IMR-90 (cell line): Measurements from ENCODE around the gene BBS7. TPM values are rescaled to one million over a fixed set of nuclear protein-coding genes. Genes with fewer than 3 reads are reported as not detected.

Experiments
- ATAC-seq: fragments of 200-7000 bp; cut with Tn5 transposase; 2 replicates; pipeline ENCODE4 v1.9.1; 2020; ENCODE audit warnings: low read depth, mild to moderate bottlenecking, moderate library complexity
- BruUV-seq: library from RNA; stranded (reverse); fragments of 400-500 nt; replicated peaks from 2 replicates; lab custom pipeline; 2021; lab: Mats Ljungman, UMichigan
- CTCF ChIA-PET: fragments of 300-600 bp; formaldehyde crosslinking; extraction: SDS; loops from one replicate; lab custom pipeline; 2021; ENCODE audit warnings: antibody characterized with exemption; lab: Yijun Ruan, JAX
- POLR2A ChIA-PET: fragments of 300-600 bp; sonication (Branson Sonifier 250); formaldehyde crosslinking; loops from one replicate; lab custom pipeline; 2022; ENCODE audit warnings: antibody characterized with exemption; ENCODE audit not compliant: unreplicated experiment; lab: Charles Lee
- DNase-seq: peaks from one replicate; pipeline ENCODE4 v3.0.0; 2013
- H2AFZ ChIP-seq: replicated peaks from 2 replicates; pipeline ENCODE3; 2013; ENCODE audit warnings: low read length, mild to moderate bottlenecking; ENCODE audit not compliant: poor library complexity
- H2AK5ac ChIP-seq: 2 replicates; pipeline ENCODE4 v1.6.1; 2013; ENCODE audit warnings: low read depth, low read length, inconsistent platforms
- H2AK9ac ChIP-seq: replicated peaks from 2 replicates; pipeline ENCODE3; 2013; ENCODE audit warnings: mild to moderate bottlenecking, low read depth, low read length, moderate library complexity; ENCODE audit not compliant: poor library complexity
- H2BK120ac ChIP-seq: 2 replicates; pipeline ENCODE4 v1.6.1; 2013; ENCODE audit warnings: low read depth, low read length, inconsistent platforms
- H2BK15ac ChIP-seq: 3 replicates; pipeline ENCODE4 v1.6.1; 2013; ENCODE audit warnings: low read depth, low read length, inconsistent platforms
- H2BK20ac ChIP-seq: 2 replicates; pipeline ENCODE4 v1.6.1; 2013; ENCODE audit warnings: low read depth, mild to moderate bottlenecking, inconsistent platforms, low read length, moderate library complexity
- H2BK5ac ChIP-seq: 2 replicates; pipeline ENCODE4 v1.6.1; 2013; ENCODE audit warnings: mild to moderate bottlenecking, low read depth, low read length, inconsistent platforms; ENCODE audit not compliant: poor library complexity, severe bottlenecking
- H3K14ac ChIP-seq: replicated peaks from 2 replicates; pipeline ENCODE4 v1.6.1; 2013; ENCODE audit warnings: low read depth, low read length, inconsistent platforms
- H3K18ac ChIP-seq: 2 replicates; pipeline ENCODE4 v1.6.1; 2013; ENCODE audit warnings: low read depth, low read length, control low read depth
- H3K23ac ChIP-seq: 2 replicates; pipeline ENCODE4 v1.6.1; 2013; ENCODE audit warnings: low read depth, low read length, inconsistent platforms
- H3K27ac ChIP-seq: 2 replicates; pipeline ENCODE4 v1.5.1; 2013; ENCODE audit warnings: mild to moderate bottlenecking, control low read depth, low read length; ENCODE audit not compliant: insufficient read depth
- H3K27me3 ChIP-seq: 2 replicates; pipeline ENCODE4 v1.6.1; 2013; ENCODE audit warnings: low read length; ENCODE audit not compliant: control insufficient read depth, insufficient read depth
- H3K36me3 ChIP-seq: 2 replicates; pipeline ENCODE4 v1.6.1; 2013; ENCODE audit warnings: low read length, mixed read lengths; ENCODE audit not compliant: control insufficient read depth, insufficient read depth
- H3K4ac ChIP-seq: 2 replicates; pipeline ENCODE4 v1.6.1; 2013; ENCODE audit warnings: low read depth, low read length, inconsistent platforms
- H3K4me1 ChIP-seq: 2 replicates; pipeline ENCODE4 v1.6.1; 2013; ENCODE audit warnings: low read length, mixed read lengths; ENCODE audit not compliant: control insufficient read depth, insufficient read depth
- H3K4me2 ChIP-seq: 2 replicates; pipeline ENCODE4 v1.6.1; 2013; ENCODE audit warnings: low read depth, mild to moderate bottlenecking, control low read depth, low read length, moderate library complexity
- H3K4me3 ChIP-seq: 2 replicates; pipeline ENCODE4 v1.5.1; 2013; ENCODE audit warnings: low read depth, mild to moderate bottlenecking, control low read depth, low read length, moderate library complexity; ENCODE audit not compliant: insufficient read depth
- H3K56ac ChIP-seq: 2 replicates; pipeline ENCODE4 v1.6.1; 2013; ENCODE audit warnings: low read length, inconsistent platforms; ENCODE audit not compliant: insufficient read depth; ENCODE audit errors: extremely low read depth
- H3K79me1 ChIP-seq, 2 experiments: 2 replicates each; pipeline ENCODE4 v1.6.1; 2013; ENCODE audit warnings: low read length in 2 of 2, inconsistent platforms in 1 of 2, low read depth in 1 of 2
- H3K9ac ChIP-seq: 2 replicates; pipeline ENCODE4 v1.6.1; 2013; ENCODE audit warnings: low read depth, low read length, control low read depth
- H3K9me1 ChIP-seq: 2 replicates; pipeline ENCODE4 v1.6.1; 2013; ENCODE audit warnings: low read length, inconsistent platforms; ENCODE audit not compliant: insufficient read depth
- H3K9me3 ChIP-seq: 2 replicates; pipeline ENCODE4 v1.6.1; 2013; ENCODE audit warnings: low read length; ENCODE audit not compliant: control insufficient read depth, insufficient read depth
- H4K20me1 ChIP-seq: 2 replicates; pipeline ENCODE4 v1.6.1; 2013; ENCODE audit warnings: low read length, inconsistent platforms; ENCODE audit not compliant: insufficient read depth
- H4K5ac ChIP-seq: 2 replicates; pipeline ENCODE4 v1.6.1; 2013; ENCODE audit warnings: mild to moderate bottlenecking, low read depth, low read length, control low read depth
- H4K8ac ChIP-seq, 2 experiments: 2 replicates each; pipeline ENCODE4 v1.6.1; 2013; ENCODE audit warnings: low read depth in 2 of 2, low read length in 2 of 2, control low read depth in 1 of 2, inconsistent platforms in 1 of 2
- H4K91ac ChIP-seq: 2 replicates; pipeline ENCODE4 v1.6.1; 2013; ENCODE audit warnings: low read depth, low read length, inconsistent platforms; ENCODE audit not compliant: insufficient read depth
- CEBPB ChIP-seq: IDR thresholded peaks from 2 replicates; pipeline ENCODE4 v1.6.1; 2012; ENCODE audit warnings: low read depth, low read length, improper control_type of control experiment
- POLR2A ChIP-seq: IDR thresholded peaks from 2 replicates; pipeline ENCODE4 v1.6.1; 2012; ENCODE audit warnings: mild to moderate bottlenecking, low read depth, low read length
- RAD21 ChIP-seq: IDR thresholded peaks from 2 replicates; pipeline ENCODE4 v1.6.1; 2012; ENCODE audit warnings: low read length, improper control_type of control experiment
- WGBS, 2 experiments: methylation state at CpG; one replicate each; pipeline versions ENCODE4 v1.1.5 to v1.1.7; 2013; ENCODE audit warnings: missing lambda C conversion rate in 2 of 2; ENCODE audit not compliant: insufficient read length in 1 of 2; ENCODE audit errors: extremely low coverage in 2 of 2; 5-methylcytosine and 5-hydroxymethylcytosine counted together
- dilution Hi-C: fragments of 300-500 bp; cut with HindIII; formaldehyde crosslinking; loops from one replicate; pipeline ENCODE4 v1.14.3; 2018; ENCODE audit warnings: low sequenced_read_pairs; ENCODE audit not compliant: unreplicated experiment
- in situ Hi-C: fragments of 300-500 bp; cut with MboI; formaldehyde crosslinking; loops from 3 replicates; pipeline ENCODE4 v1.14.3; 2019; ENCODE audit warnings: low sequenced_read_pairs, inconsistent platforms, mixed read lengths
- intact Hi-C: fragments of 100-400 bp; cut with micrococcal nuclease; formaldehyde crosslinking; loops from 2 replicates; pipeline ENCODE4 v1.10.0; 2022
- polyA plus RNA-seq, 3 experiments: library from polyadenylated mRNA; depleted of rRNA; stranded (reverse); fragments of >200 nt; gene quantifications; 2 replicates each; pipeline ENCODE4 v1.2.3, GENCODE V29; 2012; ENCODE audit warnings: low replicate concordance in 1 of 3
- total RNA-seq: library from RNA; depleted of rRNA; stranded (reverse); fragments of >200 nt; gene quantifications from 2 replicates; pipeline ENCODE4 v1.2.3, GENCODE V29; 2012
- TF ChIP-seq, protein P1 (sequence below): conservative IDR thresholded peaks from 2 replicates; pipeline ENCODE4 v1.5.1; 2012; ENCODE audit warnings: mild to moderate bottlenecking, low read depth, low read length, improper control_type of control experiment

The BBS7 gene
- total and polyA plus RNA-seq, 2 of the 4 experiments (the other 2 are of a cell fraction), result 23.0 to 32.3 TPM

DNA sequence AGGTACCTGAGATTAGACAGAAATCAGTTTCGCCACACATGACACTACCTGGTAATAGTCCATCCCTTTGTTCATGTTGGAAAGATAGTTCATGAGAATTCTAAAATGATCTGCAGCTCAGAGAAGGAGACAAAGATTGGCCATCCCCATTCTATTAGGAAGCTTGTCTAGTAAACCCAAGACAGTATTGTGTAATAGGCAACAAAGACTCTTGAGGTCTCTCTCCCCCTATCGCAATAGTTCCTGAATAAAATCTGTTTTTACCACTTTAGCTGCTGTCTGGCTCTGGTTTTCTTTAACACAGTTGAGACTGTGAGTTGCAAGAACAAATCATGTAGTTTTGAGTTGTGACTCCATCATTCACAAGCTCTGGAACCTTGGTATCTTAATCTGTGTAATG lies 14.8 kb upstream of the BBS7 start:
- Histone ChIP-seq H4K20me1 (no peaks in the 10 kb centered on the region), H3K4me2 (no peak overlapping the region), H3K36me3 (no peaks in the 10 kb centered on the region), H4K5ac (no peak overlapping the region), H3K79me1 (no peaks in the 10 kb centered on the region), H3K9me3 (no peaks in the 10 kb centered on the region), H3K9me1 (no peaks in the 10 kb centered on the region), H2BK15ac (no peak overlapping the region), H3K9ac (no peak overlapping the region), H3K27ac (no peak overlapping the region), H2AK5ac (no peak overlapping the region), H2AFZ (no peak overlapping the region), H2AK9ac (no peak overlapping the region), H3K27me3 (no peaks in the 10 kb centered on the region), H3K23ac (no peak overlapping the region), H4K91ac (no peak overlapping the region), H4K8ac (no peak overlapping the region), H3K14ac (no peak overlapping the region), H2BK120ac (no peak overlapping the region), H3K4ac (no peak overlapping the region), H3K4me3 (no peak overlapping the region), H2BK20ac (no peak overlapping the region), H3K4me1 (no peaks in the 10 kb centered on the region), H3K56ac (no peak overlapping the region), H2BK5ac (no peak overlapping the region), H3K18ac (no peak overlapping the region)
- WGBS, 2 experiments, result no CpG with 5 or more reads among the region's 2 CpGs
- no peak for DNase-seq
- no TSS peak for BruUV-seq
- dilution Hi-C loops, result no loop called here
- intact Hi-C loops, result no loop called here
- TF ChIP-seq RAD21, result no peak
- TF ChIP-seq, protein P1, sequence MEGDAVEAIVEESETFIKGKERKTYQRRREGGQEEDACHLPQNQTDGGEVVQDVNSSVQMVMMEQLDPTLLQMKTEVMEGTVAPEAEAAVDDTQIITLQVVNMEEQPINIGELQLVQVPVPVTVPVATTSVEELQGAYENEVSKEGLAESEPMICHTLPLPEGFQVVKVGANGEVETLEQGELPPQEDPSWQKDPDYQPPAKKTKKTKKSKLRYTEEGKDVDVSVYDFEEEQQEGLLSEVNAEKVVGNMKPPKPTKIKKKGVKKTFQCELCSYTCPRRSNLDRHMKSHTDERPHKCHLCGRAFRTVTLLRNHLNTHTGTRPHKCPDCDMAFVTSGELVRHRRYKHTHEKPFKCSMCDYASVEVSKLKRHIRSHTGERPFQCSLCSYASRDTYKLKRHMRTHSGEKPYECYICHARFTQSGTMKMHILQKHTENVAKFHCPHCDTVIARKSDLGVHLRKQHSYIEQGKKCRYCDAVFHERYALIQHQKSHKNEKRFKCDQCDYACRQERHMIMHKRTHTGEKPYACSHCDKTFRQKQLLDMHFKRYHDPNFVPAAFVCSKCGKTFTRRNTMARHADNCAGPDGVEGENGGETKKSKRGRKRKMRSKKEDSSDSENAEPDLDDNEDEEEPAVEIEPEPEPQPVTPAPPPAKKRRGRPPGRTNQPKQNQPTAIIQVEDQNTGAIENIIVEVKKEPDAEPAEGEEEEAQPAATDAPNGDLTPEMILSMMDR, result no peak
- TF ChIP-seq CEBPB, result peak; percentile 63
- TF ChIP-seq POLR2A, result no peak
- CTCF ChIA-PET, result interaction anchor here (0.6 kb wide), 1 partner anchor 377 kb away, joined by 3 read pairs; no protein-coding TSS in a partner anchor
- POLR2A ChIA-PET, result no interaction called here
- no peak for ATAC-seq
- in situ Hi-C loops, result no loop called here
